ENCODE results near the gene FICD. TPM values are rescaled to one million over a fixed set of nuclear protein-coding genes. Genes with fewer than 3 reads are reported as not detected.
"Not testable (repeated sequence)": the region's sequence is repeated elsewhere in the genome, so short reads cannot be mapped to it uniquely, and the experiment has no call there.

The FICD gene
- total RNA-seq, 1 experiment from 2014 or later: 2.9 TPM

DNA sequence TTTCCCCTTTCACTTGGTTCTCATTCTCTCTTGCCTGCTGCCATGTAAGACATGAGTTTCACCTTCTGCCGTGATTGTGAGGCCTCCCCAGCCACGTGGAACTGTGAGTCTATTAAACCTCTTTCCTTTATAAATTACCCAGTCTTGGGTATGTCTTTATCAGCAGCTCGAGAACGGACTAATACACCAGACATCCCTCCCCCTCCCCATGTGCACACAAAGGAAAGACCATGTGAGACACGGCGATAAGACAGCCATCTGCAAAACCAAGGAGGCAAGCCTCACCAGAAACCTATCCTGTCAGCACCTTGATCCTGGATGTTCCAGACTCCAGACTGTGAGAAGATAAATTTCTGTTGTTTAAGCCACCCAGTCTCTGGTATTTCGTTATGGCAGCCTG, 29.7 kb upstream of the FICD start:
- H3K36me3 ChIP-seq: not testable (repeated sequence)

DNA sequence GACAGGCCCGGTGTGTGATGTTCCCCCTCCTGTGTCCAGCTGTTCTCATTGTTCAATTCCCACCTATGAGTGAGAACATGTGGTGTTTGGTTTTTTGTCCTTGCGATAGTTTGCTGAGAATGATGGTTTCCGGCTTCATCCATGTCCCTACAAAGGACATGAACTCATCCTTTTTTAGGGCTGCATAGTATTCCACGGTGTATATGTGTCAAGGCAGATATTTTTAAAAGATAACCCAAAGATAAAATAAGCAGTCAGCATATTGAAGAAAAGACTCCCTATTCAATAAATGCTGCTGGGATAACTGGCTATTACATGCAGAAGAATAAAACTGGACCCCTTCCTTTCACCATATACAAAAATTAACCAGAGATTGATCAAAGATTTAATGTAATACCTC, 28.0 kb upstream of the FICD start:
- H3K4me3 ChIP-seq, DNase-seq, H3K27ac ChIP-seq: not testable (repeated sequence)

More for the DNA sequence above, 29.7 kb upstream of the FICD start:
- H3K27me3 ChIP-seq; H3K9me3 ChIP-seq (replicated peaks); DNase-seq; H3K4me1 ChIP-seq; H3K27ac ChIP-seq; H3K4me3 ChIP-seq: not testable (repeated sequence)

DNA sequence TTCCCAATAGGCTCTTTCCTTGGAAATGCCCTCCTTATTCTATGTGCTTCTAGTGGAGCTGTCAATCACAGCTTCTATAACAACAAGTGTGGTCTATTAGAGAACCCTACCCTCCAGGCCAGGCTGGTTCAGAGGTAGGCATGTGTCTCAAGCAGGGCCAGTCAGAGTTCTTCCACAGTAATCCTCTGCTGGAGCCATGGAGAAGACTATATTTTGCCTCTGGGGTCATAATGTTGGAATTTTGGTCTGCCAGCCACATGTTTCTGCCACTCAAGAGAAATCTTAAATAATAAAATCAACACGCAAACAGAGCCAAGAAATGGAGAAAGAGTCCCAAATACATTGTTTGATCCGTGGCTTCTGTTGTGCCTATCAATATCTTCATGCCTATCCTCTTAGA, 23.8 kb upstream of the FICD start:
- Histone ChIP-seq H3K4me1 (no peaks in the 10 kb centered on the region), H3K36me3 (no peaks in the 10 kb centered on the region), H3K27ac (no peak overlapping the region), H3K27me3 (no peaks in the 10 kb centered on the region), H3K9me3 (replicated peaks) (no peaks in the 10 kb centered on the region), H3K4me3 (no peak overlapping the region)
- DNase-seq: no peak

More for the DNA sequence above, 28.0 kb upstream of the FICD start:
- H3K36me3 ChIP-seq; H3K27me3 ChIP-seq; H3K9me3 ChIP-seq (replicated peaks); H3K4me1 ChIP-seq: not testable (repeated sequence)

DNA sequence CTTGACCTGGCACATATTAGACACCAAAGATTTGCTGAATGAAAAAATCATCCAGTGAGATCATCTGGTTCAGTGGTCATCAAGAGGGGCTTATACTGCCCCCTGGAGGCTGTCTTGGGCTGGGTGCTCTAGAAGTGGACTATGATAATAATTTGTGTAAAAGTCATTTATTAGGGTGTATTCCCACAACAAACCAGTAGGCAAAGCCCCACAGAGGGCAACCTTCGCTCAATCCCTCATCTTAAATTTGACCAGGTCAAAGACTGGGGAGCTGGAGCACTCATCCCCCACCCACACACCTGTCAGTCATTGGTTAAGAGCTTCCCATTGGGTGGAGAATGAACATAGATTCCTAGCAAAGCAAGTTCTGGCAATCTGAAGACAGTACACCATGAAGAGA, 20.0 kb upstream of the FICD start:
- no peaks in the 10 kb centered on the region for H3K36me3 ChIP-seq
- peak; percentile 29 to 62 for DNase-seq
- H3K27ac ChIP-seq: no peak overlapping the region
- no peaks in the 10 kb centered on the region for H3K9me3 ChIP-seq (replicated peaks)
- H3K4me1 ChIP-seq: no peaks in the 10 kb centered on the region
- H3K27me3 ChIP-seq: no peaks in the 10 kb centered on the region
- H3K4me3 ChIP-seq: no peak overlapping the region

DNA sequence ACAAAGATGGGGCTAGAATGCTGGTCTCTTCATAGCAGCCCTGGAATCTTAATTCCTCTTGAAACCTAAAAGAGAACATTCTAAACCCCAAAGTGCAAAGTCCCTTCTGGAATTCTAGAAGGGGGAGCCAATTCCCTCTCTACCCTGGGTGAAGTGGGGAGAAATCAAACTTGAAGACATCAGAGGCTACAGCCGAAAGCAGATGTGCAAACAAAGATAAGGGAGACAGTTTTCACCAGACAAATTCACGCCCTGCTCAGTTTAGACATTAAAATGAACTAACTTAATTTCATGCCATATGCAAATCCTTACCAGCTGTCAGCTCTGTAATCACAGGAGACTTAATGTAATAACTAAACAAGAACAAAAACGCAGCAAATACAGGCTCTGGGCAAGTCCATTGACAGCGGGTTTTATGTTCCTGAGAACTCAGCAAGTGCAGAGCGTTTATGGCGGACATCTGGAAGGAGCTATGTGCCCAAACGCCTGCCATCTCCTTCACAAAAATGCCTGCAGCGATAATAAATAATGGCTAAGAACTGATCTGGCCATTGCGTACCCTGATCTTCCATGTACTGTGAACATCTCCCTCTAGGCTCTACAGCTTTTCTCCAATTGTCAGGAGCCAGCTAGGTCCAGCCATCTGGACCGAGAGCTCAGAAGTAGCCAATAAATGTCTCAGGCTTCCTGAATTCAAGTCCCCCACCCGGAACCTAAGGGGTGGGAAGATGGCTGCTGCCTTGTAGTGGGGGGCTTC, 19.1 kb upstream of the FICD start:
- Histone ChIP-seq H3K4me3 (no peak overlapping the region), H3K9me3 (replicated peaks) (no peaks in the 10 kb centered on the region), H3K36me3 (no peaks in the 10 kb centered on the region), H3K27ac (no peak overlapping the region), H3K4me1 (no peaks in the 10 kb centered on the region), H3K27me3 (no peaks in the 10 kb centered on the region)
- DNase-seq: no peak

DNA sequence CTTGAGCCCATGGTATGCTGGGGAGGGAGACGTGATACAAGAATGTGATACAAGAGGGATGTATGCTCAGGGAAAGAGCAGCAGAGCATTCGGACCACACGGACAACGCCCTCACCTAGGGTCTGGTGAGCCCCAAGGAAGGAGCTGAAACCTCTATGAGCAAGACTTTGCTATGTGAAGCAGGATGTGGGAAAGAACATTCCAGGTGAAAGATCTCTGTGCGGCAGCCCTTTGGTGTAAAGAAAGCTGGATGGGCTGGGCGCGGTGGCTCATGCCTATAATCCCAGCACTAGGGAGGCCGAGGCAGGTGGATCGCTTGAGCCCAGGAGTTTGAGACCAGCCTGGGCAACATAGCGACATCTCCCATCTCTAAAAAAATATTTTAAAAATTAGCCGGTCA, 16.9 kb upstream of the FICD start:
- H3K36me3 ChIP-seq: no peaks in the 10 kb centered on the region
- no peak overlapping the region for H3K4me3 ChIP-seq
- no peaks in the 10 kb centered on the region for H3K4me1 ChIP-seq
- no peak for DNase-seq
- peaks cover 5% of the 10 kb centered on the region for H3K9me3 ChIP-seq (replicated peaks)
- H3K27me3 ChIP-seq: no peaks in the 10 kb centered on the region
- H3K27ac ChIP-seq: no peak overlapping the region

DNA sequence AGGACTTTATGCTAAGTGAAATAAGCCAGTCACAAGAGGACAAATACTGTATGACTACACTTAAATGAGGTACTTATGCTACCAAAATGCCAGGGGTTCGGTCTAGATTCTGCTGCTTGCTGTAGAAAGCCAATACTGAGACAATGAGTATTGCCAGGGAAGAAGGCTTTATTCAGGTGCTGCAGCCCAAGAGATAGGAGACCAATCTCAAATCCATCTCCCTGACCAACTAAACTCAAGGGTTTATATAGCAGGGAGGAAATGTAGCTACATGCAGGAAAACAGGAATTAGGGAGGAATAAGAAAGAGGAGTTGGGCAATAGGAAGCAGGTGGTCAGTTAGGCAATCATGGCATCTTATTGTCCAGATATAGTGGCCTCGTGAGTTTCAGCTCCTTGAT, 12.2 kb upstream of the FICD start:
- H3K27ac ChIP-seq: no peak overlapping the region
- H3K4me3 ChIP-seq: no peak overlapping the region
- no peak for DNase-seq
- no peaks in the 10 kb centered on the region for H3K4me1 ChIP-seq
- H3K36me3 ChIP-seq: no peaks in the 10 kb centered on the region
- H3K27me3 ChIP-seq: no peaks in the 10 kb centered on the region
- H3K9me3 ChIP-seq (replicated peaks): peaks cover 10% of the 10 kb centered on the region

DNA sequence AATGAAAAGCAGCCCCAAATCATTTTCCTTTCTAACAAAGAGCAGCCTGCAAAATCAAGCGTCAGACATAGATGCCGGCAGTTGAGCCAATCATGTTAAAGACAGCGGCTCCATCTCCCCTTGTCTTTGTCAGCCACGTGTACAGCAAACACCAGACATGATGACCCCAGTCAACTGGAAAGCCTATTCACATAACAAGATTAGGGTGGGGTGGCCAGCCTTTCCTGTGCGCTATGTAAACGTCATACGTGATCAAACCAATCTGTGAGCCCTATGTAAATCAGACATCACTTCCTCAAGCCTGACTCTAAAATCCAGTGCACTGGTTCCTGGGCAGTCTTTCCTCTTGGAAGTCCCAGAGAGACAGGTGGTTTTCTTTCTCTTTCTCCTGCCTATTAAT, 9.9 kb upstream of the FICD start:
- no peak for DNase-seq
- no peak overlapping the region for H3K27ac ChIP-seq
- H3K36me3 ChIP-seq: no peaks in the 10 kb centered on the region
- H3K9me3 ChIP-seq (replicated peaks): peaks cover 10% of the 10 kb centered on the region
- no peaks in the 10 kb centered on the region for H3K4me1 ChIP-seq
- no peak overlapping the region for H3K4me3 ChIP-seq
- H3K27me3 ChIP-seq: no peaks in the 10 kb centered on the region

DNA sequence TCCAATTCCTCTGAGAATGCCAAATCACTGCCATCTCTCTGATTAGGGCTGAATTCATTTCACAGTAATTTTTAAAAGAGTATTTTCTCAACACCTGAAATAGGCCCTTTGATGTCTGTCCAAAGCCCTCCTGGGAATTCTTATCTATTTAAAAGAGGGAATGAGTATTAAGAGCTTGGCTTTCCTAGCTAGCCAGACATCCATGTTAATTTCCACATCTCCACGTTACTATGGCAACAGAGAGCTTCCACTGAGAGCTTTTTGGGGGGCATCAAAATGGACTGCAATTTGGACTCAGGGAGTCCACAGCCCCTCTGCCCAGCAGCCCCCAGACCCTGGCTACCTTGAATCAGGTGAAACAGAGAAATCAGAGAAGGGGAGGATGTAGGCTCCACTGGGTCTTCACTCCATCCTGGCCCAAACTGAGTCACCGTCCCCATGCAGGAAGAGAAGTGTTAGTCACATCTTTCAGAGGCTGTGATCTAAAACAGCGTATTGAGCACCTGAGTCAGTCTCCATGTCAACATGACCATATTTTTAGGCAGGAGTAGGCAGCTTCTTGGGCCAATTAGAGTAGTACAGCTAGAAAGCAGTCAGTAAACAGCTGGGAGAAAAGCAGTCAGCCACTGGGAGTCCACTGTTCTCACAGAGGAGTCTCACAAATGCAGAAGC, 7.0 kb upstream of the FICD start:
- Histone ChIP-seq H3K9me3 (replicated peaks) (peaks cover 5% of the 10 kb centered on the region), H3K27ac (no peak overlapping the region), H3K36me3 (no peaks in the 10 kb centered on the region), H3K27me3 (no peaks in the 10 kb centered on the region), H3K4me3 (no peak overlapping the region), H3K4me1 (peaks cover 3% of the 10 kb centered on the region; the same call in 1 of the 2 replicates)
- no peak for DNase-seq

DNA sequence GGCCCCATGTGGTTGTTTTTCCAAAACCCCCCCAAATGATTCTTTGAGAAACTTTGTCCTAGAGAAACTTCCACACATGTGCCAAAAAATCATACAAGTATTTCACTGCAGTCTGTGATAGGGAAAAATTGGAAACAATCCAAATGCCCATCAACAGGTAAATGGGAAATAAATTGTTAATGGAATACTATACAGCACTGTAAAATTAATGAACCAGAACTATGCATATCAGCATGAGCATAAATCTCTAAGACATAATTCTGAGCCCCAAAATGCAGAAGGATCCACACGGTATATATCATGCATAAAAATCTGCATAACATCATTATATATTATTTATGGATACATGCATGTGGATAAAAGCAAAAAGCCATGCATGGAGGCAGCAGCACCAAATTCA, 5.3 kb upstream of the FICD start:
- Histone ChIP-seq H3K27me3 (no peaks in the 10 kb centered on the region), H3K27ac (no peak overlapping the region)

DNA sequence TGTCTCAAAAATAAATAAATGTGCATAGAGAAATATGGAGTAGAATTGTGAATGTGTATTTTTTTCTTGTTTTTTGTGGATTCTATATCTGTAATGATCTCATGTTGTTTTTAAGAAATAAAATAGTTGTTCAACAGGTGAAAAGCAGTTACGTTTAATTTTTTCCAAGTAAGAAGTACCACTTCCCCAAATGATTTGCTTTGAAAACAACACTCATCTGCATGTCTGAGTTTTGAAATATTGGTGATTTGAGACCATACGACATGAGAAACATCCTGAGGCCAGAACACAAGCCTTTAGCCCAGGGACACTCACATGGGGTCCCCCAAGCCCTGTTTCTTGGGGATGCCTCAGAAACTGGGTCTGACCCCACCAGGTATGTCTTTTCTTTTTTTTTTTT, 4.2 kb upstream of the FICD start:
- no peaks in the 10 kb centered on the region for H3K27me3 ChIP-seq

More for the DNA sequence above, 5.3 kb upstream of the FICD start:
- Histone ChIP-seq H3K4me1 (peaks cover 3% of the 10 kb centered on the region; the same call in 1 of the 2 replicates), H3K36me3 (no peaks in the 10 kb centered on the region), H3K9me3 (replicated peaks) (no peaks in the 10 kb centered on the region), H3K4me3 (no peak overlapping the region)
- DNase-seq: no peak

DNA sequence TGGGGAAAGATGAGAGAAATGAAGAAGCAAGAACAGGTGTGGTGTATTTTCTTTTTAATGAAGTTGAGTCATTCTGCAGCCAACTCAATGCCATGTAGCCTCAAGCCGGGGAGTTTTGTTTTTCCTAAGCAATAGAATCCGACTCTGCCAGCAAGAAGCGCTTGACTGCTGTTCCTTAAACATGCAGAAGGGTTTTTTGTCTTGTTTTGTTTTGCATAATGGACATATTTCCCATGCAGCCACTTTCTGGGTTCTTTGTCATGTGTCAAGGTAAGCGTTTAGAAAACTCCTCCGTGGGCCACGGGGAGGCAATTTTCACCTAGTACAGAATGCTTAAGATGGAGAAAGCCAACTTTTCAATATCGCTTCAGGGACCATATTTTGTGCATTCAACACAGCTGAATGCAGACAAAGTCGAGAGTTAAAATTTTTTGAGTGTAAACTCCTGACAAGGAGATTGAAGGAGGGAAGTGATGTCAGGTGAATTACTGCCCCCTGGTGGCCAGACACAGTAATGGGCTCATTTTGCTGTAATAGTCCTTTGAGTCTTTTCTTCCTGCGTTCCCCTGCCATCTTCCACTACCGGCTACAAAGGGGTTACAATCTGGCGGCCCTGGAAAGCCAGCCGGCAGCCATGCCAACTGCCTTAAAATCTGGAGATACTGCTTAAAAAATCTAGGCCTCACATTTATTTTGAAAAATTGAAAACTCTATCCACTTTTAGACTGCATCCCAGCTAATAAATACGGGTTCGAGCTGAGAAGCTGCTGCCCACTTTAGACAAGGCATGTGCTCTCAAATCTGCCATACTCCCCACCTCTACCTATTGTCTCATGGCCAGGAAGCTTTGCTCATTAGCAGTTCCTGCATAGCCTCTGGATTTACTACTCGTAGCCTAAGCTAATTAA, 3.2 kb upstream of the FICD start:
- H3K27ac ChIP-seq: no peak overlapping the region
- no peaks in the 10 kb centered on the region for H3K36me3 ChIP-seq
- no peaks in the 10 kb centered on the region for H3K9me3 ChIP-seq (replicated peaks)
- no peak overlapping the region for H3K4me3 ChIP-seq
- peaks cover 5% of the 10 kb centered on the region; the same call in 1 of the 2 replicates for H3K4me1 ChIP-seq
- peak; percentile 58 to 85 for DNase-seq
- H3K27me3 ChIP-seq: no peaks in the 10 kb centered on the region

More for the DNA sequence above, 4.2 kb upstream of the FICD start:
- DNase-seq: no peak
- no peaks in the 10 kb centered on the region for H3K9me3 ChIP-seq (replicated peaks)
- peaks cover 3% of the 10 kb centered on the region; the same call in 1 of the 2 replicates for H3K4me1 ChIP-seq
- no peak overlapping the region for H3K4me3 ChIP-seq
- no peak overlapping the region for H3K27ac ChIP-seq
- H3K36me3 ChIP-seq: no peaks in the 10 kb centered on the region

DNA sequence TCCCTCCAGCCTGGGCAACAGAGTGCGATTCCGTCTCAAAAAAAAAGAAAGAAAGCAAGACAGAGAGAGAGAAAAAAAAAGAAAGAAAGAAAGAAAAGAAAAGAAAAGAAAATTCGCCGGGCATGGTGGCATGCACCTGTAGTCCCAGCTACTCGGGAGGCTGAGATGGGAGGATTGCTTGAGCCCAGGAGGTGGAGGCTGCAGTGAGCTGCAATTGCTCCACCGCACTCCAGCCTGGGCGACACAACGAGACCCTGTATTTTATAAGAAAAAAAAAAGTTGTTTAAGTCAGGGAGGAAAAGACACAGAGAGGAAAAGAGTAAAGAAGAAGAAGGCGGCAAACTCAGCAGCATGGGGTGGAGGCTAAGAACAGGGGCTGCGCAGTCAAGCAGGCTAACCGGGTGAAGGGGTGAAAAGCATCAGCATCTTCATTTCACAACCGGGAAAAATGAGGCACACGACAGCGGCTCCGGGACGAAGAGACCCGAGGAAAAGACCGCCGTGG, 557 bp upstream of the FICD start:
- Histone ChIP-seq H3K9me3 (replicated peaks) (no peaks in the 10 kb centered on the region), H3K4me1 (peaks cover 5% of the 10 kb centered on the region; the same call in 1 of the 2 replicates), H3K36me3 (peaks cover 10% of the 10 kb centered on the region), H3K27me3 (no peaks in the 10 kb centered on the region), H3K4me3 (peak overlapping the region; percentile 66), H3K27ac (no peak overlapping the region)
- no peak for DNase-seq

DNA sequence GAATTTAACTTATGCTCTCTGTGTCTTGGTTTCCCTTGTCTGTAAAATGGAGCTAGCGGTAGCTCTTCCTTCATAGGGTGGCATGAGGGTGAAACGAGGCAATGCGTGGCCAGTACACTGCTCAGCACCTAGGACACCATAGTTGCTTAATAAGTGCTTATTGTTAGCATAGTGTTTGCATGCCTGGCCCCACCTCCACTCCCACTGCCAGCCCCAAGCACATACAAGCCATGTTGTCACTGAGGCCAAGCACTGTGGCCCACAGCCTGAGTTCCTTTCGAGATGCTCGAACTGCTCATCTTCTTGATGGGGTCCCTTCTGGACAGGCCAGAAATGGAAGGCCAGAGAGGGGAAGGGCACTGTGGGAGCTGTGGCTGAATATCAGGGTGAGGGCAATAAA, 839 bp downstream of the FICD start:
- H3K27me3 ChIP-seq: no peaks in the 10 kb centered on the region
- peak overlapping the region; percentile 66 for H3K4me3 ChIP-seq
- DNase-seq: no peak
- peaks cover 19% of the 10 kb centered on the region for H3K36me3 ChIP-seq
- no peaks in the 10 kb centered on the region for H3K9me3 ChIP-seq (replicated peaks)
- H3K27ac ChIP-seq: no peak overlapping the region; the same call in 1 of the 2 replicates
- H3K4me1 ChIP-seq: peaks cover 5% of the 10 kb centered on the region; the same call in 1 of the 2 replicates
